GM18519 (cell line): ENCODE data around the gene TRMT112.

ENCODE experiments used
- ATAC-seq: cut with Tn5 transposase; IDR thresholded peaks from one replicate; pipeline ENCODE4 v1.9.1; 2021; ENCODE audit warnings: mild to moderate bottlenecking, moderate library complexity; ENCODE audit not compliant: unreplicated experiment, low FRiP score

The TRMT112 gene

DNA sequence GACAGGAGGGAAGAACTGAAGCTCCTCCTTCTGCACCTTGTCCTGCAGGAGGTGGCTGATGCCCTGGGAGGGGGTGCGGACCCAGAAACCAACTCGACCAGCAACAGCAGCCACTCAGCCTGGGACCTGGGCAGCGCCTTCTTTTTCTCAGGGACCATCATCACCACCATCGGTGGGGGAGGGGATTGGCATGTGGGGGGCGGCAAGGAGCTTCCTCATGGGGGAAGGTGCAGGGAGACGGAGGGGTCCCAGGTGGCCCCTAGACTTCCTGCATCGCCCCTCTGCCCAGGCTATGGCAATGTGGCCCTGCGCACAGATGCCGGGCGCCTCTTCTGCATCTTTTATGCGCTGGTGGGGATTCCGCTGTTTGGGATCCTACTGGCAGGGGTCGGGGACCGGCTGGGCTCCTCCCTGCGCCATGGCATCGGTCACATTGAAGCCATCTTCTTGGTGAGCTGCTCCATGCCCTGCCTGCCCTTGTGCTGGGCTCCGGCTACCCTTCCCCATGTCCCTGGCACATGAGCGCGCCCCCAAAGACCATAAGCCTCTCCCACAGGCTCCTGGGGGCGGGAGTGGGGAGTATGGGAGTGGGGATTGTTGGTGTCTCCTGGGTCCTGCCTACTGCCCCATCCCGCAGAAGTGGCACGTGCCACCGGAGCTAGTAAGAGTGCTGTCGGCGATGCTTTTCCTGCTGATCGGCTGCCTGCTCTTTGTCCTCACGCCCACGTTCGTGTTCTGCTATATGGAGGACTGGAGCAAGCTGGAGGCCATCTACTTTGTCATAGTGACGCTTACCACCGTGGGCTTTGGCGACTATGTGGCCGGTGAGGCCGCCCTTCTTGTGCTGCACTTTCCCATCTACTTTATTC lies 20.3 kb downstream of the TRMT112 start:
- no peak for ATAC-seq

GRCh38 chr11:64296236-64296635 lies 21.1 kb downstream of the TRMT112 start:
- ATAC-seq: no peak

GRCh38 chr11:64295760-64296159 lies 21.6 kb downstream of the TRMT112 start:
- ATAC-seq: no peak

- ATAC-seq: no peak
These were observed 22.6 kb downstream of the TRMT112 start for GRCh38 chr11:64294774-64295173.

GRCh38 chr11:64292460-64293254 lies 24.7 kb downstream of the TRMT112 start:
- ATAC-seq: no peak

- ATAC-seq: no peak
These were observed 25.5 kb downstream of the TRMT112 start for GRCh38 chr11:64291752-64292459.

DNA sequence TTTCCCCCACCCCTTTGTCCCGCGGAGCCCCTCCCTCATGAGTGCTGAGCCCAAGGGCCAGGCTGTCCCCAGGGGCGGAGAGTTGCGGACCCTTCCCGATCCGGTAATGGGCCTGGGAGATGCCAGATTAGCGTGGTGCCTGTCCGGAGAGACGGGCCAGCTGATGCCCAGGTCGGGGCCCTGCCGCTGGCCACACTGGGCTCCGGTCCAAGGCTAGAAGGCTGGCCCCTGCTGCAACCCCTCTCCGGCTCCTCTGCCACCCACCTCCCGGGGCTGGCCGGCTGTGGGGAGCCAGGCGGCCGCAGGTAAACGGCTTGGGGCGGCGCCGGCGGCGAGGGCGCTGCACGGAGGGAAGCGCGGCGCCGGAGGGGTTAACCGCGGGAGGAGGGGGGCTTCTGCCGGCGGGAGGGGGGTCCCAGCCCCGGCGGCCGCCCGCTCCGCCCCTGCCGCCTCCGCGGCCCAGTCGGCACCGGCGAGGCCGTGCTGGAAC lies 26.1 kb downstream of the TRMT112 start, which contains the start of gene KCNK4:
Gene KCNK4 (plus strand): TSS at position 41 of the 490 bp plus-strand sequence. CDS start 1,717 bp downstream, outside the sequence.
- ATAC-seq: no peak

DNA sequence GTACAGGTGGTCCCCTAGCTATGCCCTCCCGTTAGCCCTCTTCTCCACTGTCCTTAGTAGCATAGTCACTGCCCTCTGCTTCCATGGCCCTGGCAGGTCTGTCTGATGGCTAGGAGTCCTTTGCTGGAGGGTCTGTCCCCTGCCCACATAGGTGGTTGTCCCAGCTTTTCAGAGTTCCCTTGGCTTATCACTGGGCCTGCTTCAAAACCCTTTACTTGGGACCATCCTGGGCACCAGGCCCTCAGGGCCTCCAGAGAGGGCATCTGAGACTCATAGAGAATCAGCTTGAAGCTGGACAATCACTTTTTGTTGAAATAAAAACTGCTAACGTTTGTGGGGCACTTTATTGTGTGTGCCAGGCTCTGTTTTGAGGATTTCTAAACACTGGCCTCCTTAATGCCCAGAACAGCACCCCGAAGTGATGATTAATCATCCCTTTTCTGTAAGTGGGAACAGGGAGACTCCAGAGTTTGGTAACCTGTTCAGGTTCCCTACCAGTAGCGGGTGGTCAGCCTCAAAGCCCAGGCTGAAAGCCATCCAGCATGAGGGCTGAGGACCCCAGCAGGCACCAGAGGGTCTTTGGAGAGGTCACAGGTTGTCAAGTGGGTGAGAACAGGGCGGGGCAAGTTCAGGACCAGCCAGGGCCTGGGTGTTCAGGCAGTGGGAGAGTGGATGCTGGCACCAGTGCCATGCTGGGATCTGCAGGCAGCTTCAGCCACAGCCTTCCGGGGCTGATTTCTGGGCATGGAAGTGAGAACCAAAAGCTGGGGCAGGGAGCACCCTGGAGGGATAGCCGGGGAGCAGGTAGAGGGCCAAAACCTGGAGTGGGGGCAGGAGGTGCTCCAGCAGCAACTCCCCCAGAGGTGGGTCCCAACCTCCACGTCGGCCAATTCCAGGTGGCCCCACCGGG lies 26.8 kb downstream of the TRMT112 start:
- no peak for ATAC-seq

GRCh38 chr11:64289002-64289564 lies 28.3 kb downstream of the TRMT112 start:
- ATAC-seq: no peak

- ATAC-seq: no peak
These were observed 29.0 kb downstream of the TRMT112 start for GRCh38 chr11:64288353-64288750.

DNA sequence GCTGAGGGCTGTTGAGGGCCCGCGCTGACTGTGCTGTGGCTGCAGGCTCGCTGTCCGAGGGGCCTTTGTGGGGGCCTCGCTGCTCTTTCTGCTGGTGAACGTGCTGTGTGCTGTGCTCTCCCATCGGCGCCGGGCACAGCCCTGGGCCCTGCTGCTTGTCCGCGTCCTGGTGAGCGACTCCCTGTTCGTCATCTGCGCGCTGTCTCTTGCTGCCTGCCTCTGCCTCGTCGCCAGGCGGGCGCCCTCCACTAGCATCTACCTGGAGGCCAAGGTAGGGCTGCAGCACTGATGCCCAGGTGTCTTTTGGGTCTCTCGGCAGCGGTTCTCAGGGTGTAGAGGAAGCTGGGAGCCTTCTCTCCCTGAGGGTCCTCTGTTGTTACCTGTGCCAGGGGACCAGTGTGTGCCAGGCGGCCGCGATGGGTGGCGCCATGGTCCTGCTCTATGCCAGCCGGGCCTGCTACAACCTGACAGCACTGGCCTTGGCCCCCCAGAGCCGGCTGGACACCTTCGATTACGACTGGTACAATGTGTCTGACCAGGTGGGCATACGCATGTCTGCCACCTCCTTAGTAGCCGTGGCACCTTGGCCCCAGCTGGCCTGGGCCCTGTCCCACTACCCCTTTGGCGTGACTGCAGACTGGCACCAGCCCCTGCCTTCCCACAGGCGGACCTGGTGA lies 29.5 kb downstream of the TRMT112 start:
- no peak for ATAC-seq

- no peak for ATAC-seq
These were observed 30.6 kb downstream of the TRMT112 start for GRCh38 chr11:64286801-64287159.

DNA sequence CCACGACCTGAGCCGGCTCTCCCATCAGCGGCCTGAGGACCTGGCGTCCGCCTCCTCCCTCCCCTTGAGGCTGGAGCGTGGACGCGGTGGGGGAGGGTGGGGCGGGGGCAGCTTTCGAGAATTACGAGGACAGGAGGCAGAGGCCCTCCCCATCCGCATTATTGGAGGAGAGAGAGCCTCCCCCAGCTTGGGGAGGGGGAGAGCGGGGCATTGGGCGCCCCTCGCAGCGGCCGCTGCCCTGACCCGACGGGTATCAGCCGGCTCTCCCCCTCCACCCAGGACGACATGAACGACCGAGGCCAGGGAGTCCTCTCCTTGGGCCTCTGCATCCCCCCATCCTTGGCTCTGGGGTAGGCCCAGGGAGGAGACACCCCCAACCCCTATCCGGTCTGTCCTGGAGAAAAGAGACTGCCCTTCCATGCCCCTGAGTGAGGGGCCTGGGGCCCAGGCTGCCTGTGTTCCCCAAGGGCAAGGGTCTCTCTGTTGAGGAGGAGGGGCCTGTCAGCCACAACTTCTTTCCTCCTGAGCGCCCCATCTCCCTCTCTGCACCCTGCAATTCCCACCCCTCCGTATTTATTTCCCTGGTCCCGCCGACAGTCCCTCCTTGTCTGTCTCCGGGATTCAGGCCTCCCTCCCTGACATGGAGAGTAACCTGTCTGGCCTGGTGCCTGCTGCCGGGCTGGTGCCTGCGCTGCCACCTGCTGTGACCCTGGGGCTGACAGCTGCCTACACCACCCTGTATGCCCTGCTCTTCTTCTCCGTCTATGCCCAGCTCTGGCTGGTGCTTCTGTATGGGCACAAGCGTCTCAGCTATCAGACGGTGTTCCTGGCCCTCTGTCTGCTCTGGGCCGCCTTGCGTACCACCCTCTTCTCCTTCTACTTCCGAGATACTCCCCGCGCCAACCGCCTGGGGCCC lies 31.2 kb downstream of the TRMT112 start:
- ATAC-seq: no peak

DNA sequence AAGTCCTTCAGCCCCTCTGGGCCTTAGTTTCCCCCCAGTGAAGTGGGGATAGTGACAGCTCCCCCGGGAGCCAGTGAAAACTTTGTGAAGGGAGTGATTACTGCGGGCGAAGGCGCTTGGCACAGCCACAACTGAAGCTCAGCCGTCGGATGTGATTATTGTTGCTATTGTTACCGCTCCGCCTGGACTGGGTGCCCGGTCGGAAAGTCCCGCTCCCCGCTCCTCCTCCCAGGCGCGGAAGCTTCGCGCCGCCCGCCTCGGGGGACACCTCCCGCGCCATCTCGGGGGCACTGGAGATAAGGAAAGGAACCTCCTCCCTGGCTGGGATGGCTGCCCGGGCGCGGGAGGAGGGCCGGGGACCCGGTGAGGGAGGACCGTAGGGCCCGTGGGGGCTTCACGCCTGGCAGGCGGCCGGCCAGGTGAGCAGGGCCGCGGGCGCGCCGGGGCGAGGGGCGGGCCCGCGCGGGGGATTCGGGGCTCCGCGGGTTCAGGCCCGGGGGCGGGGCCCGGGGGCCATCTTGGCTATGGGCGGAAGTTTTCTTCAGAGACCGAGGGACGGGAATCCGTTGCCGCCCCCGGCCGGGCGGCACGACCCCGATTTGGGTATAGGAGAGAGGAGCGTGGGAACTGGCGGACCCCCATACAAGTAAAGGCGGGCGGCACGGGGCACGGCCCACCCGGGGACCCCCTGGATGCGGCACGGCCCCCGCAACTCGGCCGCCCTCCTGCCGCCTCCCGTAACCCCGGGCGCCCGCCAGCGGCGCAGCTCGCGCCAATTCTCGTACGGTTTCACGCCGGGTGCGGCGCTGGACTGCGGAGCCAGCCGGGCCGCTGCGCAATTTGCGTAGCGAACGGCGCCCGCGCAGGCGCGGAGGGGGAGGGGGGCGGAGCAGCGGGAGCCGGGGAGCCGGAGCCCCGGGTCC lies 32.1 kb downstream of the TRMT112 start, which contains the start of gene GPR137:
Gene GPR137 (plus strand): TSS at position 887 of the 923 bp plus-strand sequence. CDS start 677 bp downstream, outside the sequence.
- peak; percentile 53 for ATAC-seq

GRCh38 chr11:64284048-64284961 lies 33.1 kb downstream of the TRMT112 start, which contains the start of gene BAD:
BAD (minus strand) TSS chr11:64284665; CDS start chr11:64284368, 297 bp downstream.
- peak; percentile 63 for ATAC-seq
